Astrocyte of the spinal cord (primary cell): ENCODE results near the gene CENPP.

Experiments
- DNase-seq: peaks from one replicate; pipeline ENCODE4 v3.0.0; 2011; ENCODE audit warnings: low read depth, low spot score
- H3K4me3 ChIP-seq: 2 replicates; pipeline ENCODE4 v1.5.1; 2011; ENCODE audit warnings: low read depth, mild to moderate bottlenecking, low read length, moderate library complexity
- CTCF ChIP-seq: IDR thresholded peaks from 2 replicates; pipeline ENCODE4 v1.5.1; 2012; ENCODE audit warnings: low read depth, mild to moderate bottlenecking, low read length, inconsistent platforms
- in situ Hi-C: cut with HindIII; loops from 2 replicates; pipeline ENCODE4 v1.10.0; 2017; ENCODE audit warnings: low sequenced_read_pairs

The CENPP gene

DNA sequence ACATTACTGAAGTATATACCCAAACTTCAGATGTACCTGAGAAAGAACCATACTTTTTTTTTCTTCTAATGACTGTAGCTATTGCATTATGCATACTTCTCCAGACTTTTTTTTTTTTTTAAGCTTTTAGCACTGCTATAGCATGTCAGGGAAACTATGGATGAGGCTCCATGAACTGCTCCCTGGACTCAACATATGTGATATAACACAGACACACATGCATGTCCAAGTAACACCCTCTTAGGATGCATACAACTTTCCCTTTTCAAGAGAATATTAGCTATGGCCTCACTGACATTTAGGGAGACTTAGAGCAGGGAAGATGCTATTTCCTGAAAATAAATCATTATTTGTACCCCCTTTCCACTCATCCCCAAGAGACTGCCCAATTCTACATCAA, 157.1 kb downstream of the CENPP start:
- no peak for DNase-seq
- TF ChIP-seq CTCF = no peak
- in situ Hi-C loops = no loop called here
- H3K4me3 ChIP-seq = no peak overlapping the region

- TF ChIP-seq CTCF = no peak
- DNase-seq = peak; percentile 31
- in situ Hi-C loops = no loop called here
- H3K4me3 ChIP-seq = no peak overlapping the region
These were observed 158.1 kb downstream of the CENPP start for GRCh38 chr9:92483627-92484545.

GRCh38 chr9:92484563-92484962, 158.8 kb downstream of the CENPP start:
- DNase-seq = no peak
- TF ChIP-seq CTCF = no peak
- H3K4me3 ChIP-seq = no peak overlapping the region
- in situ Hi-C loops = no loop called here

- no peak for TF ChIP-seq CTCF
- no peak overlapping the region for H3K4me3 ChIP-seq
- in situ Hi-C loops = no loop called here
- no peak for DNase-seq
These were observed 160.6 kb downstream of the CENPP start for GRCh38 chr9:92486371-92486770.

GRCh38 chr9:92488681-92489550, 163.2 kb downstream of the CENPP start:
- peak; percentile 55 for DNase-seq
- H3K4me3 ChIP-seq = no peak overlapping the region
- no peak for TF ChIP-seq CTCF
- in situ Hi-C loops = no loop called here

GRCh38 chr9:92492781-92493401, 167.1 kb downstream of the CENPP start:
- no peak for DNase-seq
- in situ Hi-C loops = no loop called here
- no peak for TF ChIP-seq CTCF
- no peak overlapping the region for H3K4me3 ChIP-seq
